CD4-positive, alpha-beta T cell treated with Interleukin-21 for 1 hour (primary cell): Measurements from ENCODE around the gene FNDC11.
A peak's percentile ranks its signal among the peaks of the same experiment; 100 is the strongest.

Experiments used
- DNase-seq: peaks from one replicate; pipeline ENCODE4 v3.0.0-alpha.2; 2020

FNDC11 gene

DNA sequence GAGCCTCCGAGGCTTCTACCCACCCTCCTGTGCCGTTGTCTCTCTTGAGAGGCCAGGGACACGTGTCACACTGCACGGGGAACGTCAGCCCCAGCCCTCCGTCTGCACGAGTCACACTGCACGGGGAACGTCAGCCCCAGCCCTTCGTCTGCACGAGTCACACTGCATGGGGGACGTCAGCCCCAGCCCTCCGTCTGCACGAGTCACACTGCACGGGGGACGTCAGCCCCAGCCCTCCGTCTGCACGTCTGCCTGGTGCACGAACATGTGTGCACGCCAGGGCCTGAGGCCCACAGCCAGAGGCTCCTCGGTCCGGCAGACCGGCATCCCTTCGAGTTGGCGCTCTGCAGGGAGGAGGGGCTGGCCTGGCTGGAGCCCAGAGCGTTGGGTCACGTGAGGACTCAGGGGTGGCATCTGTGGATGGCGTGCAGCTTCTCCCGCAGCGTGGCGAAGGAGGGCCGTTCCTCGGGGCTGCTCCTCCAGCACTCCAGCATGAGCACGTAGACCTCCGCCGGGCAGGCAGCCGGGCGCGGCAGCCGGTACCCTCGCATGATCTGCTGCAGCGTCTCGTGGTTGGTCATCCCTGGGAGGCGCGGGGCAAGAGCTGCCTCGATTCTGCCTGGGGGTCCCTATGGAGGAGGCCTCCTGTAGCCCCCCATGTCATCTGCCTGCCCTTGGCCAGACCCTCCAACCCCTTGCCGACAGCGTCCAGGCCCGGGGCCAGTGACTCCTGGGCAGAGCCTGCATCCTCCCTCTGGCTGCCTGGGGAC is 13.4 kb upstream of the FNDC11 start:
- no peak for DNase-seq

DNA sequence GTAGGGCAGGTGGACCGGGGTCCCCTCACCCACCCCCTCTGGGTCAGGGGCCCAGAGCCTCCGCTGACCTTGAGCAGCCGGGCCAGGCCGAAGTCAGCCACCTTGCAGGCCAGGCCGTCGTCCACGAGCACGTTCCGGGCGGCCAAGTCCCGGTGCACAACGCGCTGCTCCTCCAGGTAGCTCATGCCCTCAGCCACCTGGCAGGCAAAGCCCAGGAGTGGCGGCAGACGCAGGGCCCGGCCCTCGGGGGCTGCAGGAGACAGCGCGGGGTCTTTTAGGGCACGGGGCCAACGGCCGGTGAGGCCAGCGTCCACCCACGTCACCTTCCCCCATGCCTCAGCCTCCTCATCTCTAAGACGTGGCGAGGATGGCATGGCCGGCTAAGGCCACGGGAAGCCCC is 12.6 kb upstream of the FNDC11 start:
- DNase-seq: no peak

DNA sequence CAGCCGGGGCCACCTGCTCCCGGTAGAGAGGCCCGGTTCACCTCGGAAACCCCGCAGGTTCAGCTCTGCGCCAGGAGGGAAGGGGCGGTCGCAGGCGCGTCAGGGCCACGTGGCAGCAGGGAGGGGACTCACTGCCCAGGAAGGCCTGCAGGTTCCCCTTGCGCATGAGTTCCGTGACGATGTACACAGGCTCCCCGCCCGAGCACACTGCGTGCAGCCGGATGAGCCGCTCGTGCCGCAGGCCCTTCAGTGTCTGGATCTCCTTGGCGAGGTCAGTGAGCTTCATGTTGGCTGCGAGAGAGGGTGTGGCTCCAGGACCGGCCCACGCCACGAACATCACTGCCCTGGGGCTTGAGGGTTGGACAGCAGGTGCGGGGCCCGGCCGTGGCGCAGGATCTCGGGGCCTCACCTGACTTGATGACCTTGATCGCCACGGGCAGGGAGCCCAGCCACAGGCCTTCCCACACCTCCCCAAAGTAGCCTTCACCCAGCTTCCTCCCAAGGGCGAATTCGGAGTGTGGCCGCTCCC is 11.9 kb upstream of the FNDC11 start:
- no peak for DNase-seq

DNA sequence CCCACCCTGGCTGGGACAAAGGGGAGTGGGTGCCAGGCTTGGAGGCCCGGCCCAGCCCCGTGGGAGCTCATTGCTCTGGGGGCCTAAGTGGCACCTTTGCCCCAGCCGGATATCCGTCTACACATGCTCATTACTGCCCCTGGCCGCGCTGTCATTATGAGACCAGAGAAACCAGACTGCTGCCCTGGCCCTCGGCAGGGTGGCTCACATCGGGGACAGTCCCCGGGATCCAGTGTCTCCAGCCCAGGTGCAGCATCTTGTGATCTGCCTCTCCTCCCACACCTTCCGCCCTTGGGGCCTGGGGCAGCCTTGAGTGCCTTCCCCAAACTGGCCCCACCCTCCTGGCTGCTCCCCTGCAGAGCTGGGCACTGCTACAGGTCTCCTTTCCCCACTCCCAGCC is 11.3 kb upstream of the FNDC11 start:
- no peak for DNase-seq

DNA sequence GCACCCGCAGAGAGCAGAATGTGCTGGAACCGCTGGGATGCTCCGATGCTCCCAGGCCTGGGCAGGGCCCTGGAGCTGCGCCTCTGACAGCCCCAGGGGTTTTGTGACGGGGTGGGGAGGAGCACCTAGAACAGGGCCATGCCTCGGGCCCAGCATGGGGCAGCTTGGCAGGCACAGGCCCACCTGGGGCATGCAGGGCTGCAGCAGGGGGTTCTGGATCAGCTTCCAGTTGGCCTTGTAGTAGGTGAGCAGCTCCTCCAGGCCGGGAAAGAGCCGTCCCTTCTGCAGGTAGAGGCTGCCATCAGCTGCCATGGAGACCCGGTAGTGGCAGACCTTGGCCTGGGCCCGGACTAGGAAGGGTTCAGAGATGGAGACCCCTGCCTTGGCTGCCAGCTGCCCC is 10.8 kb upstream of the FNDC11 start:
- no peak for DNase-seq

DNA sequence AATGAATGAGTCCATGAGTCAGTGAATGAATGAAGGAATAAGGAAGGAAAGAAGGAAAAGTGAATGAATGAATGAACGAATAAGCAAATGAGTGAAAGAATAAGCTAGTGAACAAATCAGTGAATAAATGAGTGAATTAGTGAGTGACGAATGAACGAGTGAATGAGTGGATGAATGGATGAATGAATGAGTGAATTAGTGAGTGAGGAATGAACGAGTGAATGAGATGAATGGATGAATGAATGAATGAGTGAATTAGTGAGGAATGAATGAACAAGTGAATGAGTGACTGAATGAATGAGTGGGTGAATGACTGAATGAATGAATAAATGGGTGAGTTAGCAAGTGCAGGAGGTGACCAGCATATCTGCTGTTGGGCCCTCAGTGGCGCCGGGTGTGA is 10.2 kb upstream of the FNDC11 start:
- no peak for DNase-seq

DNA sequence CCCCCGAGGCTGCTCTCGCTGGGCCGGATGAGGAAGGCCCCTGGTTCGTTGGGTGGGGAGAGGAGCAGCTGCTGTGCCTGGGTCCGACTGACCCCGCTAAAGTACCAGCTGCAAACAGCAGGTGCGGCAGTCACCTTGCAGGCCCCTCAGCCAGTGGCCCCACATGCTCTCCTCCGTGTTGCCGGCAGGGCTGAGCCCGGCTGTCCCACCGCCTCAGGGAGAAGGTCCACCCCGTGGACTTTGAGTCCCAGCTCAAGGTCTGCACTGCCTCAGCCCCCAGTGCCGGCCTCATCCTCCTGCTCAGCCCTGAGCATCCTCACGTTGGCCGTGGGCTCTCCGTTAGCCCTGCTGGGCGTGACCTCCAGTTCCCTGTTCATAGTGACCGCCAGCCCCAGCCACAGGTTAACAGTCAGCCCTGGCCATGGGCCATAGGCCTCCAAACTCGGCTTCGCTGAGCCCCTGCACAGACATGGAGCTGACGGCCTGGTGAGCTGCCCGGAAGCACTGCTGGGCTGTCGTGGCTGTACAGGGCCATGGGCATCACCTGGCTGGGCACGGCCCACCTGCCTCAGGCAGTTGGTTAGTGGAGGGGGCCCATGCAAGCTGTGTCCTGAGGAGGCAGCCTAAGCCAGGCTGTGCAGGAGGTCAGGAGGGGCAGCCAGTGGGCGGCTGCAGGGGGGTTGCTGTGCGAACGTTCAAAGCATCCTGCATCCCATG is 9.6 kb upstream of the FNDC11 start:
- no peak for DNase-seq

DNA sequence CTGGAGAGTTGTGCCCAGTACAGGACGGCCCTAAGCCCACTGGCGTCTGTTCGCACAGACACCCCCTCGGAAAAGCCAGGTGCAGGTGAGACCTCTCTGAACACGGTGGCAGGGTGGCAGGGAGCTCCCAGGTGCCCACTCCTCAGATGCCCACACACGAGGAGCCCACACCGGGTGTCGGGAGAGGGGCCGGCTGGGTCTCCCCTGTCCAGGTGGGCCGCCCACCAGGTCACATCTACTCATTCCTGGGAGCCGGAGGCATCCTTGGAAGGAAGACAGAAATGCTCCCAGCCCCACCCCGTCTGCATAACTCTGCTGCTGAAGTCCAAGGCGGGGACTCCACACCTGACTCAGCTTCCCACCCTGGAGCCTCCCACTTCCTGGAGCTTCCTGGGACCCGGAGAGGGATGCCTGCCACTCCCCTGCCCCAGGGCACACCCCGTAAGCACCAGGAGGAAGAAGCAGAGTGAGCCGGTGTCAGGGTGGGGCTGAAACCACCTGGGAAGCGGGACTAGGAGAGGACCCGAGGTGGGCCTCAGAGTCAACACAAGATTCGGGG is 8.9 kb upstream of the FNDC11 start:
- no peak for DNase-seq

DNA sequence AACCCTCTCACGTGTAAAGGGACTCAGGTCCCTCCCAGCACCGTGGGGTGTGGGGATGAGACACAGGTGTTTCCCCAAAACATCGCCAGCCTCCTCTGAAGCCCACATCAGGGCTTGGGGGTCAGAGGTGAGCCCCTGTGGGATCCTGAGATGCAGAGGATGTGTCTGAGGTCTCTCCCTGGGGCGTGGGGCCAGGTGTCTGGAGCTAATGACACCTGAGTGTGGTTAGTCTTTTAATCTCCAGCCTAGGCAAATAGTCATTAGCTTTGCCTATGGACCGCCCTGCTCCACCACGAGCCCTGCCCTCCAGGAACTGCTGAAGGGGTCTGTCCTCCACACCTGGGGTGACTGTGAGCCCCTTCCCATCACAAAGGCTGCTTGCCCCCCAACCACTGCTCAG is 8.1 kb upstream of the FNDC11 start:
- DNase-seq: no peak

DNA sequence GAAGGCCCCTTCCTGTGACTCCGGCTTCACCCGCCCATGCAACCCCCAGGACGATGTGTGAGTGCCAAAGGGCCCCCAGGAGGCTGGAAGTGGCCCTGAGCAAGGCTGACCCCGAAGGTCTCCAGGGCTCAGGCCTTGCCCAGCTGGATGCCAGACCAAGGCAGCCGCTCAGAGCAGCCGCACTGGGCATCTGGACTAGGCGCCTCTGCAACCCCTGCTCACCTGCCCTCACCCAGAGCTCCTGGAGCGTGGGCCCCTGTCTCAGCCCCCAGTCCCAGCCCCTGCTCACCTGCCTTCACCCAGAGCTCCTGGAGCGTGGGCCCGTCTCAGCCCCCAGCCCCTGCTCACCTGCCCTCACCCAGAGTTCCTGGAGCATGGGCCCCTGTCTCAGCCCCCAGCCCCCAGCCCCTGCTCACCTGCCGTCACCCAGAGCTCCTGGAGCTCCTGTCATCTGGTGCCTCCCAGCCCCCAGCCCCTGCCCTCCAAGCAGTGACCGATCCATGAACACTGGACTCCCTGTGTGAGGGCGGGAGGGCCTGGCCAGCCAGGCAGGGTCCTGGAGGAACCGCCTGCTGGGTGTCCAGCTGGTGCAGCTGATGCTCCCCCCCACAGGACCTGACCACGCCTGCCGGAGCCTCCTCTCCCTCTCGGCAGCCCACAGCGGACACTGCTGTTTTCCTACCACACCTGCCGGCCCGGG is 7.6 kb upstream of the FNDC11 start:
- DNase-seq: no peak

DNA sequence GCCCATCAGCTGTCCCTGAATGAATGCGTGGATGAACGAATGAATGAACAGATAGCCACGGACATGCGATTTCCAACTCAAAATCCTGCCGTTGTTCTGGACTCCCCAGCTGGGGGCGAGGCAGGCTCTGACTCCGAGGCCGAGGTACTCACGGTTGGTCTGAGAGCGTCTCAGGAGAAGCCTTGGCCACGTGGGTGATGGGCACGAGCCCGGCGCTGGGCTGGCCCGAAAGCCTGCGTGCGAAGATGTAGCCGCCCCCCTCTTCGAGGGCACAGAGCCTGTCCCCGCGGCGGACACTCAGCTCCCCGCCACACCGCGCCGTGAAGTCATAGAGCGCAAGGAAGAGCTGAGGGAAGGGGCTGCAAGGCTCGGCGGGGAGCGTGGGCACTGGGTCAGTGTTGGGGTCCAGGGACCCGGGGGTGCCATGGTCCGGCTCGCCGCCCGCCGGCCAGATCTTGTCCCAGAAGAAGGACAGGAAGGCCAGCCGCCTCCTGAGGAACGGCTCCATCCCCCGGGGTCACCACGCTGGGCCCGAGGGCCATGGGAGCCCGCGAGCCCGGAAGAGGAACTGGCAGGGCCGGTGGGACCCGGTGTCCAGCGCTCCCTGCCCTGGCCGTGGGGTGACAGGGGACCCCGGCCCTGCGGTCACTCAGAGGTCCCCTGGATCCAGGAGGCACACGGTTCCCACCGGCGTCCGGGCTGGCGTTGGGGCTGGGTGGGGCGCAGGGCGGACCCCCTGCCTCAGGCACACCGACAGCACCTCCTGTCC is 6.8 kb upstream of the FNDC11 start:
- DNase-seq: no peak

DNA sequence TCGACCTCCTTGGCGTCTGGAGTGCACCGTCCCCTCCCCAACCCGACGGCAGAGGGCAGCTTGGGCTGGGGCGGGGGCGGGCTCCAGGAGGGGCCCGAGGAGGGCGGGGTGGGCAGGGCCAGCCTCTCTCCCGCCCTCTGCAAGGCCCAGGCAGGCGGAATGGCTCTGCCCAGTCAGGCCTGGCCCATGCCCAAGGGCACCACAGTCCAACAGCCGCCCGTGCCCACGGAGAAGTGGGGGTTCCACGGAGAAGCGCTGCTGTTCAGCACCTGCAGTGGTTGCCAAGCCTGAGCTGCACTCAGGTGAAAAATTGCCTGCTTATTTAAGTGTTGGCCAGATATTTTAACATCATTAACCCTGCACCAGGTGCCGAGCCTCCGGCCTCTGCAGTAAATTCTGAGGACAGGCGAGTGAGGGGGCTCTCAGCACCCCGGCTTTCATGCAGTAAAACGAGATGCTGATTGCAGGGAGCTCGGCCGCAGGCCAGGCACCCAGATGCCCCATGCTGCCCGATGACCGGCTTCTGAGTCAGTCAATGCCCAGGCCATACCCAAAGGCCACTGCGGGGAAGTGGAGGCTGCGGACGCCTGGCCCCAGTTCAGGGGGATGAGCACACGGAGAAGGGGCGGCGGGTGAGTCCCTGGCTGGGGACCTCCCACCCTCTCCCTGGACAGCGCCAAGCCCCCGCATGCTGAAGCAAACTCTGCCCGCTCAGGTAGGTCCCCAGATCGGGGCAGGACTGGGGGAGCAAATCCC is 6.1 kb upstream of the FNDC11 start, which contains the start of gene SRMS:
TSS of gene SRMS (minus strand) at position 25 of the 756 bp plus-strand sequence. CDS start 286 bp downstream, outside the sequence.
- DNase-seq: no peak

DNA sequence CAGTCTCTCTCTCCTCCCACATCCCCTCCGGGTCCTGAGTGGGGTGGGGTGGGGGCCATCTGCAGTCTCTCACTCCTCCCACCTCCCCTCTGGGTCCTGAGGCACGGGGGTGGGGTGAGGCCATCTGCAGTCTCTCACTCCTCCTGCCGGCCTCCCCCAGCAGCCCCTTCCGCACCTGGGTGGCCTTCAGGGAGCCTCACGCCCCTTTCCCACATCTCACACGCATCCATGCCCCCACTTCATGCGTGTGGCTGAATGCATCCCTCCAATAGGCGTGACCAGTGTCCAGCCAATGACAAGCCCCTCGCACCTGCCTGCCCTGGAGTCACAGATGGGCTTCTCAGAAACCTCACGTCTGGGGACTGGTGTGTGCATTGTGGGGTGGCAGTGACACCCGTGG is 5.4 kb upstream of the FNDC11 start:
- no peak for DNase-seq

DNA sequence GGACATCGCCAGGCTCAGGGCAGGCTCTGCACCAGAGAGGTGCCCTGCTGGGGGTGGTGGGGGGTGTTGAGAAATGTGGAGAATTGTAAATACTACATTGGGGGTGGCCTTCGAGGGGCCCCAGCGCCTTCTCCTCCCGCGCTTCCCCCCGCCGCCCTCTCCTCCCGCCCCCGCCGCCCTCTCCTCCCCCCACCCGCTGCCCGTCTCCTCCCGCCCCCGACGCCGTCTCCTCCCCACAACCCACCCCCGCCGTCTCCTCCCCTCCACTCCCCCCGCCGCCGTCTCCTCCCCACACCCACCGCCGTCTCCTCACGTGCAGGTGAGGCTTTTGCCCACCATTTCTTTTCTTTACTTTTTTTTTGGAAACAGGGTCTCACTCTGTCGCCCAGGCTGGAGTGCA is 4.9 kb upstream of the FNDC11 start:
- no peak for DNase-seq

DNA sequence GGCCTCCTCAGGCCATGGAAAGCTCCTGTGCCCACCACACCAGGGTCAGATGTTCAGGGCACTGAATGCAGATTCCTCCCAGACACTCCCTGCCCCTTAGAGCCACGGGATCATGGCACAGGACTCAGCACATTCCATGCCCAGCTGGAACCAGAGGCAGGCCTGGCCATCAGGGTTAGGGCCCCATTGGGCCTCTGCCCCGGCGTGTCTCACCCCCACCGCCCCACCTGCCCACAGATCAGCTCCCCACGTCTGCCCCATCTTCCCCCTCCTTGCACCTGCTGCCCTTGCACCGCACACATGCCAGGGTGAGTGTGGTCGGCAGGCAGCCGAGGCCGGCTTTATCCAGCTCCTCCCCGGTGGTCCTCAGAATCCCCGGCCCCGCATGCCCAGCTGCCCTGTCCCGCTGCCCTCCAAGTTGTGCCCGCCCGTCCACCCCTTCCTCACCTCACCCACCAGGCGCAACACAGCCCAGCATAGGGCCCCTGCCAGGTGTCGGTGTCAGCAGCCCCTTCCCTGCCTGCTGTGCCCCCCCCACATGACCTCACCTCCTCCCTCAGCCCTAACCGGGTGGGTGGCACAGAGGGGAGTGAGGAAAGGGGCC is 4.2 kb upstream of the FNDC11 start:
- DNase-seq: no peak

DNA sequence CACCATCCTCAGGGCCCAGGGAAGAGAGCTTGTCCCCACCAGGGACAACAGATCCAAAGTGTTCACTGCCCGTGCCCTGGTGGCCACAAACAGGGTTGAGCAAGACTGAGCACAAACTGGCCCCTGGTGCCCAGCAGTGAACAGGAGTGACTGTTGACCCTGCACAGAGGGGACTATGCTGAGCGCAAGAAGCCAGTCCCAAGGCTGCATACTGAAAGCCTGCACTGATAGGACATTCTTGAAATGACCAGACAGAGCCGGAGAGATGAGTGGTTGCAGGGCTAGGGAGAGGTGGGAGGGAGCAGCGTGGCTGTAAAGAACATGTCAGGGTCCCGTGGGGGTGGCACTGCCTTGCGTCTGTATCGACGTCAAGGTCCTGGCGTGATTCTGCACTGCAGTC is 2.9 kb upstream of the FNDC11 start:
- DNase-seq: no peak

DNA sequence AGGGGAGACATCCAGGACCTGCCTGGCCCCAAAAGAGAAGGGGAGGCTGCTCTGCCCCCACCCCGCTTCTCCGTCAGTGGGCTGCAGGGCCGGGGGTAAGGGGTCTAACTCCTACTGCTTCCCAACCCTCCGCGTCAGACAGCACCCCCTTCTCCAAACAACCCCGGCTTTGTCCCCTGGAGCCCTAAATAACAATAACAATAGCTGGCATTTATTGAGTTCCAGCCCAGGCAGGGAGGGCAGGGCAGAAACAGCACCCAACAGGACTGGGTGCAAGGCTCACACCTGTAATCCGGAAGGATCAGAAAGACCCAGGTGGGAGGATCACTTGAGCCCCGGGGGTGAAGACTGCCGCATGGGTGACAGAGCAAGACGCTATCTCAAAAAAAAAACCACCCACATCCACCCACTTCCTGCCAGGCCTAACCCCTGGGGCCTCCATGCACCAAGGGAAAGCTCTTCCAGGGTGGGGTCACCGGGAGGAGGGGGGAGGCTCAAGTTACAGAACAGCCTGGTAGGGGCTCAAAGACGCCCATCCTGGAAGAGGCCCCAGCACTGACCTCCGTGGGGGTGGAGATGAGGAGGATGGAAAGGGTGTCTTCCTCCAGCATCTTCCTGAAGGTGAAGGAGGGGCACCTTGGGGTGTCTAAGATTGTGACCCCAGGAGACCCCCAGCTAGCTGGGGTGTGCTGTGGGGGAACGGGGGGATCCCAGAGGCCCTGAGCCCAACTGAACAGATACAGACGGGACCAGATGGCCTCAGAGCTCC is 1.3 kb upstream of the FNDC11 start:
- DNase-seq: peak; percentile 72

DNA sequence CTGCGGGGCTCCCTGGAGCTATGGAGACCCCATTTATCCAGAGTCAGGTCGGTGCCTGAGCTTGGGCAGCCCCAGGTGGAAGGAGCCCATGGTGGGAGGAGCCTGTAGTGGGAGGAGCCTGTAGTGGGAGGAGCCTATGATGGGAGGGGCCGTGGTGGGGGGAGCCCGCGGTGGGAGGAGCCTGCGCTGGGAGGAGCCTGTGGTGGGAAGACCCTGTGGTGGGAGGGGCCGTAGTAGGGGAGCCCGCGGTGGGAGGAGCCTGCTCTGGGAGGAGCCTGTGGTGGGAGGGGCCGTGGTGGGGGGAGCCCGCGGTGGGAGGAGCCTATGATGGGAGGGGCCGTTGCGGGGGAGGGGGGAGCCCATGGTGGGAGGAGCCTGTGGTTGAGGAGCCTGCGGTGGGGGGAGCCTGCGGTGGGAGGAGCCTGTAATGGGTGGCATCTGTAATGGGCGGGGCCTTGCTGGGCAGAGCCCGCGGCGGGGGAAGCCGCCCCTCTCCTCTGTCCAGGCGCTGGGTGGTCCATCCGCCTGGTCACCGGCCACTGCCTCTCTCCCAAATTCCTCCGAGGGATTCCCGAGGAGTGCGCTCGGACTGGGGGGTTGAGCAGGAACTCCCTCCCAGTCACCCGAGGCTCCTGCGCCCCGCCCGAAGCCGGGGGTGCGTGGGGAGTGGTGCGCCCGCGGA is 567 bp upstream of the FNDC11 start:
- peak; percentile 91 for DNase-seq

DNA sequence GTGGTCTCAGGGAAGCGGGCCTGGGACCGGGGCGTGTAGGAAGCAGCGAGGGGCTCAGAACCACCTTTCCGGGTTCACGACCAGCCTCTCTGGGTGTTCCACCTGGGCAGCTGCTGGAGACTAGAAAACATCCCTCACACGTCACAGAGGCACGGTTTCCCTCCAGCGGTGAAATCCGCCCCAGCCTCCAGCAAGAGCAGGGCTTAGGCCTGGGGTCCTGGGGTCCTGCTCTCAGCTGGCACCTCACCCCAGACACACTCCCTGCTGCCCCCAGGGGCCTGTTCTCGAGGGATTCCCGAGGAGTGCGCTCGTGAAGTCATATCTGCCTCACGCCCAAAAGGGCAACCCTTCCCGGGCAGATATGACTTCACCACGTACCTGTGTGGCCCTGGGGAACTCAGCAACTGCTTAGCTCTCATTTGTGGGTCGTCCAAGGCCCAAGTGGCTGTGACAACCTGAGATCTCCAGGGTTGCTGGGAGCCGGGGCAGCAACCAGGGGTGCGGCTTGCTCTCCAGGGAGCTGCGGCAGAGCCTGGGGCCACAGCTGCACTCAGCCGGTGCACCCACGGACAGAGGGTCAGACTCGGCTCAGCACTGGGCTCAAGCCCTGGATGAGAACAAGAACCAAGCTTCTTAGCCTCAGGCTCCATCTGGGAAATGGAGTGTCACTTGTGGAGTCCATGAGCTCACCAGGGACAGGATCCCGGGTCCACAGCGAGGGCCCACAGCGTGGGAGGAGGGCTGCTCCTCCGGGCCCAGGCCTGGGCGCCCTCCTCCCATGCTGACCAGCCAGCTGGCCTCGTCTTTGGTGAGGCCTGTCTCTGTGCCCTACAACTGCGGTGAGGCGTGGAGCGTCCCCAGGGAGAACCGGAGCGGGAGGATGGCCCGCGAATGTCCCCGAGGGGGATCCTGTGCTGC is 661 bp downstream of the FNDC11 start:
- no peak for DNase-seq
